Measurements from ENCODE around the gene ASF1A. TPM values are rescaled to one million over a fixed set of nuclear protein-coding genes. Genes with fewer than 3 reads are reported as not detected.

ASF1A gene
- total and polyA plus RNA-seq, 10 of the 15 experiments (the other 5 are each of a cell fraction or from before 2014, with no cell fraction given) = 23.7 to 103 (median 31.5) TPM

GRCh38 chr6:118864341-118865099 lies 29.4 kb upstream of the ASF1A start:
- 0 out of 2 replicates have a peak overlapping the region, but pooled peaks have one; percentile 9 for H3K27ac ChIP-seq (ENCODE audit: control insufficient read depth, insufficient read depth)
- SMC1A ChIA-PET (ENCODE audit: uncharacterized antibody, unreplicated experiment) = interaction anchor here (0.7 to 2.2 kb wide), 7 partner anchors 9 to 1276 kb away, joined by 3 to 12 read pairs (median 3); no protein-coding TSS in a partner anchor
- ATAC-seq (peak; percentile 51), FAIRE-seq (no peak), DNase-seq (ENCODE audit: low read depth, low spot score) (no peak)
- in situ Hi-C loops (cut with MboI) (no loop called here), intact Hi-C loops (cut with micrococcal nuclease; ENCODE audit: unreplicated experiment) (no loop called here)
- H3K79me2 ChIP-seq (ENCODE audit: control insufficient read depth, insufficient read depth, low read length) = no peaks in the 10 kb centered on the region
- no peaks in the 10 kb centered on the region for H3K27me3 ChIP-seq (replicated peaks in 1 of 2; ENCODE audit: control insufficient read depth in 2 of 2, insufficient read depth in 2 of 2, low read length in 1 of 2)
- RAD21 ChIA-PET (ENCODE audit: unreplicated experiment) = interaction anchor here (0.9 to 1.1 kb wide), 2 partner anchors 27 to 33 kb away, joined by 3 to 4 read pairs; no protein-coding TSS in a partner anchor
- peaks cover 5% of the 10 kb centered on the region; the same call in 2 of the 3 replicates for H3K9me3 ChIP-seq (replicated peaks; ENCODE audit: control insufficient read depth, insufficient read depth, low read length)
- WGBS (ENCODE audit: insufficient coverage, insufficient replicate concordance, low lambda C conversion rate, missing lambda C conversion rate) = 49% methylated on average over 7 of the region's 7 CpGs
- BruUV-seq (replicated peaks) = no TSS peak
- H3K9ac ChIP-seq (ENCODE audit: control insufficient read depth, insufficient read depth, low read length) = no peak overlapping the region
- 0 out of 4 replicates have a peak, but pooled peaks cover 2% of the 10 kb centered on the region in 2 experiments for H3K36me3 ChIP-seq (ENCODE audit: control insufficient read depth in 2 of 2, insufficient read depth in 2 of 2, low read length in 1 of 2)
- peak overlapping the region; percentile 16 for H2AFZ ChIP-seq (ENCODE audit: control insufficient read depth, low read depth, low read length)
- peak overlapping the region; percentile 36; the same call in 1 of the 2 replicates for H3K4me3 ChIP-seq
- H3K4me2 ChIP-seq (ENCODE audit: control insufficient read depth, insufficient read depth) = peak overlapping the region; percentile 22; the same call in 1 of the 2 replicates
- CTCF ChIA-PET = interaction anchor here (1.5 to 1.7 kb wide), 3 partner anchors 9 to 32 kb away, joined by 6 to 7 read pairs (median 6); no protein-coding TSS in a partner anchor
- POLR2A ChIA-PET = interaction anchor here (1.2 kb wide), 1 partner anchor 27 kb away, joined by 3 read pairs; no protein-coding TSS in a partner anchor
- H3K4me1 ChIP-seq (ENCODE audit: control insufficient read depth, insufficient read depth, low read length) = no peaks in the 10 kb centered on the region
- no peaks in the 10 kb centered on the region for H4K20me1 ChIP-seq (ENCODE audit: control insufficient read depth, insufficient read depth)
- TF ChIP-seq CHD4 (IDR thresholded peaks at IDR 0.05) (no peak), ZNF217 (IDR thresholded peaks at IDR 0.05) (no peak), RCOR1 (conservative IDR thresholded peaks at IDR 0.05; ENCODE audit: low read depth, low read length) (no peak), RELB (IDR thresholded peaks at IDR 0.05; ENCODE audit: low read depth) (no peak), NR2C2 (IDR thresholded peaks at IDR 0.05; ENCODE audit: borderline replicate concordance, control insufficient read depth, insufficient read length, low read depth) (no peak), IRF5 (IDR thresholded peaks at IDR 0.05; ENCODE audit: borderline replicate concordance) (no peak), HSF1 (IDR thresholded peaks at IDR 0.05; ENCODE audit: low read depth, low read length) (no peak), ZBTB11 (CRISPR knock-in tag; IDR thresholded peaks at IDR 0.05) (no peak), IRF3 (IDR thresholded peaks at IDR 0.05) (no peak), WRNIP1 (IDR thresholded peaks at IDR 0.05; ENCODE audit: borderline replicate concordance, low read depth, low read length) (no peak), BACH1 (IDR thresholded peaks at IDR 0.05; ENCODE audit: borderline replicate concordance) (no peak), PAX8 (IDR thresholded peaks at IDR 0.05) (no peak), POLR2AphosphoS2 (IDR thresholded peaks at IDR 0.05; ENCODE audit: low read depth, low read length) (no peak)

All from GM12878 (cell line).